H1 (cell line): ENCODE data around the gene SLC24A5. TPM values are rescaled to one million over a fixed set of nuclear protein-coding genes. Genes with fewer than 3 reads are reported as not detected.

ENCODE experiments used
- CREB1 ChIP-seq: IDR thresholded peaks from 2 replicates; pipeline ENCODE4 v1.6.1; 2012; ENCODE audit warnings: inconsistent platforms
- EP300 ChIP-seq, 2 experiments: IDR thresholded peaks; 1 replicate in 1 of 2; 2 replicates in 1 of 2; pipeline ENCODE4 v1.6.1; 2011 to 2012; ENCODE audit warnings: low read depth in 2 of 2, low read length in 2 of 2, mild to moderate bottlenecking in 2 of 2, borderline replicate concordance in 1 of 2, inconsistent platforms in 1 of 2, moderate library complexity in 1 of 2
- TEAD4 ChIP-seq: IDR thresholded peaks from 2 replicates; pipeline ENCODE4 v1.6.1; 2012; ENCODE audit warnings: low read depth, low read length, inconsistent platforms, mixed read lengths
- polyA plus RNA-seq, 7 experiments: library from polyadenylated mRNA; depleted of rRNA in 3 of 7; stranded (reverse) in 5 of 7; unstranded in 2 of 7; fragments of >200 nt in 5 of 7; fragments of 200-250 nt in 2 of 7; gene quantifications; 1 replicate in 5 of 7; 2 replicates in 1 of 7; 4 replicates in 1 of 7; pipeline versions ENCODE4 v1.2.1 to v1.2.3, GENCODE V29; 2011 to 2013; ENCODE audit warnings: missing spikeins in 2 of 7, mixed read lengths in 2 of 7
- total RNA-seq: library from RNA; stranded (reverse); fragmentation: NEBNext Ultra II Directional; extraction: Animal tissue kit (Norgen Biotek cat#: 25700); gene quantifications from 2 replicates; pipeline ENCODE4 v1.2.1, GENCODE V29; 2021

Gene SLC24A5
- total and polyA plus RNA-seq, 2 of the 8 experiments (the other 6 are each of a cell fraction or from before 2014, with no cell fraction given): not detected

- TF ChIP-seq TEAD4: no peak
- TF ChIP-seq CREB1: no peak
- TF ChIP-seq EP300 (IDR thresholded peaks at IDR 0.05; ENCODE audit: borderline replicate concordance in 1 of 2, low read depth in 2 of 2, low read length in 2 of 2): no peak
- TF ChIP-seq, all 59 proteins: peak for 0
Observed at GRCh38 chr15:48072941-48073340, 47.8 kb upstream of the SLC24A5 start (continued).
